Thyroid gland (tissue), 4 donors: Measurements from ENCODE around the gene HOXB2. TPM values are rescaled to one million over a fixed set of nuclear protein-coding genes. Genes with fewer than 3 reads are reported as not detected.

Experiments used
- microRNA counts, 2 donors: library from miRNA; unstranded; fragments of <30 nt; microRNA quantifications; one replicate each; lab custom pipeline; 2016 to 2017
- total RNA-seq, 4 donors: library from RNA; depleted of rRNA; stranded (reverse); fragments of >200 nt; gene quantifications; one replicate each; pipeline ENCODE4 v1.2.3, GENCODE V29; 2016

Gene HOXB2
- total RNA-seq, 4 donors from 2014 or later = 2.6 to 9.4 (median 5.2) TPM

MicroRNAs encoded within 50 kb of the gene (microRNA counts, 767-probe panel; counts per million panel counts)
- microRNA hsa-miR-10a-5p (lab: Ali Mortazavi, UCI) = 2,641 to 4,616 counts per million in 2 donors

Other genes starting within 250 kb of the HOXB2 start
- 1 to 10 TPM in 2 of 4 donors, under 1 TPM in 2; 0.33 to 2.1 (median 1.0) TPM for gene SKAP1, start 114.9 kb downstream of the HOXB2 start, total RNA-seq
- not detected for gene HOXB1, start 14.1 kb downstream of the HOXB2 start, total RNA-seq
- gene HOXB4, start 33.2 kb upstream of the HOXB2 start, total RNA-seq = 1 to 10 TPM in 1 of 4 donors, under 1 TPM in 3; 0.67 to 1.2 (median 0.80) TPM
- 1 to 10 TPM; 1.5 to 6.7 (median 4.3) TPM for gene HOXB3, start 45.1 kb upstream of the HOXB2 start, total RNA-seq
- 1 to 10 TPM in 1 of 4 donors, under 1 TPM in 2, not detected in 1; 0.11 to 1.6 (median 0.49) TPM for gene HOXB5, start 48.7 kb upstream of the HOXB2 start, total RNA-seq
- gene HOXB6, start 59.9 kb upstream of the HOXB2 start, total RNA-seq = 1 to 10 TPM in 2 of 4 donors, under 1 TPM in 2; 0.54 to 4.2 (median 1.3) TPM
- 1 to 10 TPM in 3 of 4 donors, not detected in 1; 1.0 to 2.8 (median 1.3) TPM for gene HOXB7, start 65.9 kb upstream of the HOXB2 start, total RNA-seq
- 1 to 10 TPM in 1 of 4 donors, not detected in 3; 1.4 TPM for gene HOXB8, start 70.2 kb upstream of the HOXB2 start, total RNA-seq
- gene HOXB9, start 81.2 kb upstream of the HOXB2 start, total RNA-seq = not detected
- not detected for gene PRAC1, start 177.4 kb upstream of the HOXB2 start, total RNA-seq
- not detected for gene PRAC2, start 178.1 kb upstream of the HOXB2 start, total RNA-seq
- under 1 TPM in 1 of 4 donors, not detected in 3; 0.27 TPM for gene HOXB13, start 183.6 kb upstream of the HOXB2 start, total RNA-seq